Chondrocyte (in vitro differentiated cells): Measurements from ENCODE around the gene DCAKD. TPM values are rescaled to one million over a fixed set of nuclear protein-coding genes. Genes with fewer than 3 reads are reported as not detected.

ENCODE experiments used
- DNase-seq: peaks from one replicate; pipeline ENCODE4 v3.0.0; 2021; ENCODE audit warnings: mixed read lengths, low spot score
- H3K27ac Mint-ChIP-seq: one replicate; pipeline ENCODE4 v1.8.0; 2021; ENCODE audit warnings: mild to moderate bottlenecking, moderate library complexity, mixed read lengths; ENCODE audit not compliant: unreplicated experiment
- H3K27me3 Mint-ChIP-seq: 2 replicates; pipeline ENCODE4 v1.8.0; 2021; ENCODE audit warnings: low read depth, mixed read lengths
- H3K36me3 Mint-ChIP-seq: 2 replicates; pipeline ENCODE4 v1.8.0; 2021; ENCODE audit warnings: low read depth, mixed read lengths
- H3K4me1 Mint-ChIP-seq: 2 replicates; pipeline ENCODE4 v1.8.0; 2021; ENCODE audit warnings: low read depth, mild to moderate bottlenecking, mixed read lengths
- H3K4me3 Mint-ChIP-seq: one replicate; pipeline ENCODE4 v1.8.0; 2021; ENCODE audit warnings: mild to moderate bottlenecking, moderate library complexity, mixed read lengths; ENCODE audit not compliant: unreplicated experiment
- H3K9me3 Mint-ChIP-seq: 2 replicates; pipeline ENCODE4 v1.8.0; 2021; ENCODE audit warnings: low read depth, mixed read lengths
- CTCF ChIP-seq: fragments of 200-600 bp; sonication (generic); IDR thresholded peaks from 2 replicates; pipeline ENCODE4 v1.5.0; 2021; ENCODE audit warnings: antibody characterized with exemption, mild to moderate bottlenecking, moderate library complexity
- total RNA-seq: library from RNA; stranded (reverse); gene quantifications from 3 replicates; pipeline ENCODE4 v1.2.1, GENCODE V29; 2021

The DCAKD gene
- total RNA-seq, 1 donor from 2014 or later, result 33.9 TPM

- no peak for TF ChIP-seq CTCF
- no peaks in the 10 kb centered on the region for H3K9me3 Mint-ChIP-seq
- no peaks in the 10 kb centered on the region for H3K36me3 Mint-ChIP-seq
- H3K27me3 Mint-ChIP-seq, result peaks cover 12% of the 10 kb centered on the region
- no peak overlapping the region for H3K27ac Mint-ChIP-seq
- H3K4me1 Mint-ChIP-seq, result peaks cover 9% of the 10 kb centered on the region
- no peak overlapping the region for H3K4me3 Mint-ChIP-seq
- no peak for DNase-seq
These were observed 75.2 kb downstream of the DCAKD start for GRCh38 chr17:44976206-44976605.

Other genes starting within 250 kb of the DCAKD start
- 26.8 to 50.5 TPM (median 46.4 TPM) in 3 replicates for gene GJC1, start 221.3 kb downstream of the DCAKD start, total RNA-seq
- 0.82 to 0.97 TPM in 2 of 3 replicates, not detected in the other for gene HIGD1B, start 203.7 kb downstream of the DCAKD start, total RNA-seq
- 71.9 to 99.2 TPM (median 75.9 TPM) in 3 replicates for gene EFTUD2, start 152.2 kb downstream of the DCAKD start, total RNA-seq
- 0.55 to 1.0 TPM in 2 of 3 replicates, not detected in the other for gene GFAP, start 136.1 kb downstream of the DCAKD start, total RNA-seq
- gene KIF18B, start 103.9 kb downstream of the DCAKD start, total RNA-seq, result 3.9 to 7.7 TPM (median 5.2 TPM) in 3 replicates
- gene C1QL1, start 83.3 kb downstream of the DCAKD start, total RNA-seq, result 1.6 to 2.8 TPM (median 2.0 TPM) in 3 replicates
- gene NMT1, start 9.7 kb upstream of the DCAKD start, total RNA-seq, result 89.0 to 103 TPM (median 91.4 TPM) in 3 replicates
- 123 to 135 TPM (median 128 TPM) in 3 replicates for gene PLCD3, start 80.9 kb upstream of the DCAKD start, total RNA-seq
- gene ACBD4, start 84.1 kb upstream of the DCAKD start, total RNA-seq, result 4.7 to 6.8 TPM (median 5.6 TPM) in 3 replicates
- gene HEXIM1, start 96.8 kb upstream of the DCAKD start, total RNA-seq, result 35.9 to 41.0 TPM (median 36.4 TPM) in 3 replicates
- gene HEXIM2, start 110.2 kb upstream of the DCAKD start, total RNA-seq, result 3.7 to 7.9 TPM (median 6.4 TPM) in 3 replicates
- gene FMNL1, start 170.3 kb upstream of the DCAKD start, total RNA-seq, result 0.89 to 2.0 TPM (median 1.8 TPM) in 3 replicates
- not detected in 3 replicates for gene SPATA32, start 210.5 kb upstream of the DCAKD start, total RNA-seq